HG02938 (cell line): Measurements from ENCODE around the gene HPN.
"Not testable (repeated sequence)": the region's sequence is repeated elsewhere in the genome, so short reads cannot be mapped to it uniquely, and the experiment has no call there.

ENCODE experiments used
- ATAC-seq: cut with Tn5 transposase; IDR thresholded peaks from one replicate; pipeline ENCODE4 v1.9.1; 2021; ENCODE audit warnings: mild to moderate bottlenecking, moderate library complexity; ENCODE audit not compliant: unreplicated experiment

HPN gene

GRCh38 chr19:35008891-35009341, 32.6 kb upstream of the HPN start:
- ATAC-seq: no peak

GRCh38 chr19:35009424-35010415, 31.8 kb upstream of the HPN start:
- no peak for ATAC-seq

- no peak for ATAC-seq
Observed at GRCh38 chr19:35011091-35011689, 30.3 kb upstream of the HPN start.

GRCh38 chr19:35011737-35012682, 29.5 kb upstream of the HPN start:
- ATAC-seq: no peak

DNA sequence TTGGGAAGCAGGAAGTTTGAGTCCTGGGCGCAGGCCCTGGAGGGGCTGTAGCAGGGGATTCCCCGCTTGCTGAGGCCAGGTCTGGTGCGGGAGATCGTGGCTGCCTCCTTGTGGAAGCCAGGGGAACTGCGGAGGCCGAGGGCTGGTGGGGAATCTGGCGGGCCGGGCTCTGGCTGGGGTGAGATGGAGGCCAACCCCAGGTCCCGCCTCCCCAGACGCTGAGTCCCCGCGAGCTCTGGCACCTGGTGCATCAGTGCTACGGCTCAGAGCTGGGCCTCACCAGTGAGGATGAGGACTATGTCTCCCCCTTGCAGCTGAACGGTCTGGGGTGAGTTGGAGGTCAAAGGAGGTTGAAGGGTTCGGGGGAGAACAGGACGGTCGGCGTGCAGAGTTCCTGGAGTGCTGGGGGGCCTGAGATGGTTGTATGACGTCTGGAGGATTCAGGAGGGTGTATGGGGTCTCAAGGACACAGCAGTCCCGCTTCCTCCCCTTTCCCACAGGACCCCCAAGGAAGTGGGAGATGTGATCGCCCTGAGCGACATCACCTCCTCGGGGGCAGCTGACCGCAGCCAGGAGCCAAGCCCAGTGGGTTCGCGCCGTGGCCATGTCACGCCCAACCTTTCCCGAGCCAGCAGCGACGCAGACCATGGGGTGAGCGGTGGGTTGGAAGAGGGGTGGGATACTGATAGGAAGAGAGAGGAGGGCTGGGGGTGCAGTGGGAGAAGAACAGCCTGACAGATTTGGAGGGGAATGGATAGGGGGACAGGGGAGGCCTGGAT, 28.3 kb upstream of the HPN start:
- no peak for ATAC-seq

DNA sequence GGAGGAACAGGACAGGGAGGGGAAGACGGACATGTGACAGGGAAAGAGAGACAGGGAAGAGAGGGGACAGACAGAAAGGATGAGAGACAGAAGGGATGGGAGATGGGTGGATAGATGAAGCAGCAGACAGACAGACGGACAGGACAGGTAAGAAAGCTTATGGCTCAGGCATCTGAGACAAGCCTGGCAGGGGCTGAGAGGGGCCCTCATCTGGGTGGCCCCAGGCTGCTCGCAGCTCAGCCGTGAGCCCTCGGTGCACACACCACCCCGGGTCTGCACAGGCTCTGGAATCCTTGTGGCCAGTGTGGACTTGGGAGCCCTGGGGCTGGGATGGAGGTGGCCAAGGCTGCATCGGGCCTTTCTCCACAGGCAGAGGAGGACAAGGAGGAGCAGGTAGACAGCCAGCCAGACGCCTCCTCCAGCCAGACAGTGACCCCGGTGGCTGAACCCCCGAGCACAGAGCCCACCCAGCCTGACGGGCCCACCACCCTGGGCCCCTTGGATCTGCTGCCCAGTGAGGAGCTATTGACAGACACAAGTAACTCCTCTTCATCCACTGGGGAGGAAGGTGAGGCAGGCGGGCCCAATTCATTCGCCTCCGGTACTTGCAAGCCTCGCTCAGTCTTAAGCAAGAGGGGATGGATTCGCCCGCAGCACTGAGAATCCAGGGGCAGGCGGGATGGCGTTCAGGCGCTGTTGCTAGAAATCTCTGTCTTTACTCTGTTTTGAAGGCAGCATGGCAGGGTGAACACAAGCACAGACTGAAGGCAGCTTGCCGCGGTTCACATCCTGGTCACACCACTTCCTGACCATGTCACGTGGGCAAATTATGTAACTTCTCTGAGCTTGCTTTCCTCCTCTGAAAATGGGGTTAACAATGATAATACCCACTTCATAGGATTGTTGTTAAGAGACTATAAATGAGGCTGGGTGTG, 27.4 kb upstream of the HPN start:
- ATAC-seq: no peak

DNA sequence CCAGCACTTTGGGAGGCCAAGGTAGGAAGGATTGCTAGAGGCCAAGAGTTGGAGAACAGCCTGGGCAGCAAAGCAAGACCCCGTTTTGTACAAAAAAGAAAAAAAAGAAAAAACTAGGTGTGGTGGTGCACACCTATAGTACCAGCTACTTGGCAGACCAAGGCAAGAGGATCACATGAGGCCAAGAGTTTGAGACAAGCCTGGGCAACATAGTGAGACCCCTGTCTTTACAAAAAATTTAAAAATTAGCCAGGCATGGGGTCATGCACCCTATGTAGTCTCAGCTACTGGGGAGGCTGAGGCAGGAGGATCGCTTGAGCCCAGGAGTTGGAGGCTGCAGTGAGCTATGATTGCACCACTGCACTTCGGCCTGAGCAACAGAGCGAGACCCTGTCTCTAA, 26.7 kb upstream of the HPN start:
- ATAC-seq: not testable (repeated sequence)

DNA sequence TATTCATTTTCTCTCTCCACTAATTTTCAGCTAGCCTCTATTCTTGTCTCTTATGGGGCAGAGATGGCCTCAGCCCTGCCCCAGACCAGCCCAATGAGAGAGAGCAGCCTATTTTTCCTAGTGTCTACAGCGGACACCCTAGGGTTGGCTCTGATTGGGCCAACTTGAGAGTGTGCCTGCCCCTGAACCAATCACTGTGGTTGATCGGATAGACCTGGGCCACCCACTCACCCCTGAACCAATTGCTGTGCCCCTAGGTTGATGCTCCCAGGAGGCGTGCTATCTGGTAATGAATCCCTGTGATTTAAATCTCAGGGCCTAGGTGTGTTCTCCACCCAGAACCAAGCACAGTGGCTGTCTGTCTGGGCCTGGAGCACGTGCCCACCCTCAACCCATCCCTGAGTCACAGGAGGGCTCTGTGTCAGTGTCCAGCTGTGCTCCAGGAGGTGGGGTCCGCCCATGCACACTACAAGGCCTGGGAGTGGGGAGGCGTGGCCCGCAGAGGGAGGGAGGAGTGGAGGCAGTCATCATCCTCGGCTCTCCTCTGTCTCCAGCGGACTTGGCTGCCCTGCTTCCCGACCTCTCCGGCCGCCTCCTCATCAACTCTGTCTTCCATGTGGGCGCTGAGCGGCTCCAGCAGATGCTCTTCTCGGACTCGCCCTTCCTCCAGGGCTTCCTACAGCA, 26.1 kb upstream of the HPN start:
- no peak for ATAC-seq

- no peak for ATAC-seq
Observed at GRCh38 chr19:35015954-35016351, 25.6 kb upstream of the HPN start.

GRCh38 chr19:35017507-35017906, 24.0 kb upstream of the HPN start:
- ATAC-seq: no peak

DNA sequence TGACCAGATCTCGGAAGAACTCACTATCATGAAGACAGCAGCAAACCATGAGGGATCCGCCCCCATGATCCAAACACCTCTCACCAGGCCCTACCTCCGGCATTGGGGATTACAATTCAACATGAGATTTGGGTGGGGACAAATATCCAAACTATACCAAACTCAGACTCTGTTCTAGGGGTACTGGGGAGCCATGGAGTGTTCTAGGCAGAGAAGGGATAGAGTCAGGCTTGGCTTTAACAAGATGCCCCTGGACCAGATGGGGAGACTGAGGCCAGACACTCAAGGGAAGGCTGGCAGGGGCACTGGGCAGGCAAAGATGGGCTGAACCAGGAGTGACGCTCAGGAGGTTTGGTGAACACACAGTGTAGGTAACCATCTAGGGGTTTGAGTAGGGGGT, 23.1 kb upstream of the HPN start:
- no peak for ATAC-seq

DNA sequence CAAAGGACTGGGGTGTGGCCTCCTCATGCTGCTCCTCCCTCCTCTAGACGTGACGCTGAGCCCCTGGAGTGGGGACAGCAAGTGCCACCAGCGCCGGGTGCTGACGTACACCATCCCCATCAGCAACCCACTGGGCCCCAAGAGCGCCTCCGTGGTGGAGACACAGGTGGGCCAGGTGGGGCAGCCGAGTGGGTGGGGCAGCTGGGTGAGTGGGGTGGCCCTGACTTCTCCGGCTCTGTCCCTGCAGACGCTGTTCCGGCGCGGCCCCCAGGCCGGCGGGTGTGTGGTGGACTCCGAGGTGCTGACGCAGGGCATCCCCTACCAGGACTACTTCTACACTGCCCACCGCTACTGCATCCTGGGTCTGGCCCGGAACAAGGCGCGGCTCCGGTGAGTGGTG, 22.4 kb upstream of the HPN start:
- no peak for ATAC-seq

DNA sequence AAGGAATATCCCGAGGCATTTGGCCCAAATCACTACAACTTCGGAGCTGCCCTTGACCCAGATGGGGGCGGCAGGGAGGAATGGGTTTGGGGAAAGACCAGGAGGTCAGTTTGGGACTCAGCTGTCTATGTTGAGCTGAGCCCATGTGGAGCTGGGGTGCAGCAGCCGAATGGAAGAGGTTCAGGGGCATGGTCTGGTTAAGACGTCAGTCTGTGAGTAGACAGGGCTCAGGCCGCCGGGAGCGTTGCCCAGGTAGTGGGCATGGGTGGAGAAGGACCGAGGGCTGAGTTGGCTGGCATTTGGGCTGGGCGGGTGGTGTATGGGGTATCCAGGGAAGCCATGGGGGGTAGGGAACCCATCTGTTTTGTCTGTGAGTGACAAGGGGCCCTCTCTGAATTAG, 20.5 kb upstream of the HPN start:
- ATAC-seq: no peak

DNA sequence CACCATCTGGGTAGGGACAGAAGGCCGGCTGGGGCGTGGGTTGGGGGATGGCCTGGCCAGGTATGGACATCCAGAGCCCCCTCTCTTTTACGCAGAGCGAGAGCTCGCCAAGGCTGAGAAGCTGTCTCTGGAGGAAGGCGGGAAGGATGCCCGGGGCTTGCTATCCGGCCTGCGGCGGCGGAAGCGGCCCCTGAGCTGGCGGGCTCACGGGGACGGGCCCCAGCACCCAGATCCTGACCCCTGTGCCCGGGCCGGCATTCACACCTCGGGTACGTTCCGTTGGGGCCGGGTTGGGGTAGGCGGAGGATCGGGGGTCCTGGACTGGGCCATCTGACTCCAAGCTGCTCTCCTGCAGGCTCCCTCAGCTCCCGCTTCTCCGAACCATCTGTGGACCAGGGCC, 19.9 kb upstream of the HPN start:
- no peak for ATAC-seq

DNA sequence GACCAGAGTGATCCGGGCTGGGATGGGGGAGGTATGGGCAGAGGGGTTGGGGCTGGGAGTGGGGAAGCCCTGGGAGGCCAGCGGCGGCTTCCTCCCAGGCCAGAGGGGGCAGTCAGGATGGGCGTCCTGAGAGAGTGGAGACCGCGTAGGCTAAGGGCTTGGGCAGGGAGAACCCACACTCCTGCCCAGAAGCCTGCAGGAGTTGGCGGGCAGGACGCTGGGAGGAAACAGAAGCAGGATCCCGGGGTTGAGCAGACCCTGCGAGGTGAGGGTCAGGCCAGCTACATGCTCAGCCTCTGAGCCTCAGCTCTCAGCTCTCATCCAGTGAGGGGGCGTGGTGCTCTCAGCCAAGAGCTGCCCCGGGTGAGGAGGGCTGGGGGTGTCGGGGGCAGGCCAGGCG, 19.1 kb upstream of the HPN start:
- no peak for ATAC-seq

GRCh38 chr19:35023428-35023827, 18.1 kb upstream of the HPN start:
- ATAC-seq: no peak

DNA sequence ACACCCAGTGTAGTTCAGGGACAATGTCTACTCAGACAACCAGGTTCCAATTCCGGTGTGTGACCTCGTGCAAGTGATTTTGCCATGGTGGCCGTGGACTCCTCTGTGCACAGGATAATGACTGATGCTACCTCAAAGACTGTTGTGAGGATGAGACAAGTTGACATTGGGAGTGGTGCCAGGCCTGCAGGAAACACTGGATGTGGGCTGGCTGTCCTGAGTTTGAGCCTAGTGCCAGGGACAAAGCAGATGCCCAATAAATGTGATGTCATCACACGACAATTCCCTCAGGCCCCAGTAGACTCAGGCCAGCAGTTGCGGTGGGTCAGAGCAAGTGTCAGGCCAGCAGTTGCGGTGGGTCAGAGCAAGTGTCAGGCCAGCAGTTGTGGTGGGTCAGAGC, 17.4 kb upstream of the HPN start:
- no peak for ATAC-seq

DNA sequence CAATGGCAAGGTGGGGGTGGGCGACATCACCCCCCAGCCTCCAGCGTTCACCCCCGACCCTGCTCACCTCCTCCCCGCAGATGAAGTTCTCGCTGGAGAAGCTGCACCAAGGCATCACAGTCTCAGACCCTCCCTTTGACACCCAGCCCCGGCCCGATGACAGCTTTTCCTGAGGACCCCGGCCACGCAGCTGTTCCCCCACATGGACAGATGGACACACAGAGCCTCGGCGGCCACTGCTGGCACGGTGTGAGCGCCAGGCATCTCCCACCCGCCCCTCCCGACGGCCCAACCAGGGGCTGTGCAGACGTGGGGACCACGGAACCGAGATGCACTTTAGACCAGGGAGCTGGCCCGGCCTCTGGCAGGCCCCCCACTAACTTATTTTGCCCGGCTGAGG, 15.6 kb upstream of the HPN start:
- no peak for ATAC-seq

GRCh38 chr19:35026418-35026817, 15.1 kb upstream of the HPN start:
- ATAC-seq: no peak
